ENCODE data around the gene SKIDA1. TPM values are rescaled to one million over a fixed set of nuclear protein-coding genes. Genes with fewer than 3 reads are reported as not detected.

Gene SKIDA1
- 1 to 10 TPM in 2 of 4 donors, under 1 TPM in 1, not detected in 1; 0.85 to 2.6 (median 1.5) TPM for total RNA-seq

DNA sequence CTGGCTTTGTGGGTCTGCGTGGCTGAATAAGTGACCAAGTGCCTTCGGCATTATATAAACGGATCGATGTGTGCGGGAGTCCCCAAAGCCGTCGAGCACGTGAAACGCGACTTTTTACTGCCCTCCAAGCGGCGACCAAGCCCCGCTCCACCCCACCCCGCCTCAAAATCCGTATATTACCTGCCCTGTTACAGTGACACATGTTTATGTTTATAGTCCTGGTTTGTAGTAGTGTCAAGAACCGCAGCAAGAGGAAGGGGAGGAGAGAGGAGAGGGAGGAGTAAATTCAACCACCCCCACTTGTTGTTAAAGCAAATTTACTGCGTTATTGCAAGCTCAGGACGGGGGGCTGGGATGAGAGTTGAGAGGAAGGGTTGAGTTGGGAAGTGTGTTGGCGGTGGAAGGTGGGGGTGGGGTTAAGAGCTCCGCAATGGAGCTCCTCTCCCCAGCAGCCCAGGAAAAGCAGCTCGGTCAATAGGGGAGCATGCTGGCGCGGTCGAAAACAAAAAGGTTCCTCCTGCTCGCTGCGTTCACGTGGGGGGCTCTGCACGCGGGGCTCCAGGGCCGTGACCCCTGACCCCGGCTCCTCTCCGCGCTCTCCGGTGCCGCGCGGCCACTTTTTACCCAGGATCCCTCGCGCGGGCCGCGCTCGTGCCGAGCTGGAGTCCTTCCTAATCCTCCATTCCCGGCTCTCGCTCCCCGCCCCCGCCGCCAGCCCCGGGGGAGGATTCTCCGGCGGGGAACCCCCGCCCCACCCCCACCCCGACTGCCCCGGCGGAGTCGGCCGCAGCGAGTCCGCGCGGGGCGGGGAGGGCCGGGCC is at the start of gene SKIDA1:
SKIDA1 (minus strand) TSS at position 316 of the 821 bp plus-strand sequence. CDS start 7,860 bp downstream, outside the sequence.
- no peak for TF ChIP-seq CTCF (IDR thresholded peaks at IDR 0.05; ENCODE audit: low read depth)

DNA sequence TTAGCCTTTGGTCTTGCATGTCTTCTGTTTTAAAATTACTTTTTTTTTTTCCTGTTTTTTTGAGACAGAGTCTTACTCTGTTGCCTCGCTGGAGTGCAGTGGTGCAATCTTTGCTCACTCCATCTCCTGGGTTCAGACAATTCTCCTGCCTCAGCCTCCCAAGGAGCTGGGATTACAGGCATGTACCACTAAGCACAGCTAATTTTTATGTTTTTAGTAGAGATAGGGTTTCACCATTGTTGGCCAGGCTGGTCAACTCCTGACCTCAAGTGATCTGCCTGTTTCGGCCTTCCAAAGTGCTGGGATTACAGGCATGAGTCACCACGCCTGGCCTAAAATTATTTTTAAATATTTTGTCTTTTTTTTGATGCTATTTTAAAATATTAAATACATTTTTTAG is 47.1 kb upstream of the SKIDA1 start:
- no peak for TF ChIP-seq CTCF (IDR thresholded peaks at IDR 0.05; ENCODE audit: low read depth)

DNA sequence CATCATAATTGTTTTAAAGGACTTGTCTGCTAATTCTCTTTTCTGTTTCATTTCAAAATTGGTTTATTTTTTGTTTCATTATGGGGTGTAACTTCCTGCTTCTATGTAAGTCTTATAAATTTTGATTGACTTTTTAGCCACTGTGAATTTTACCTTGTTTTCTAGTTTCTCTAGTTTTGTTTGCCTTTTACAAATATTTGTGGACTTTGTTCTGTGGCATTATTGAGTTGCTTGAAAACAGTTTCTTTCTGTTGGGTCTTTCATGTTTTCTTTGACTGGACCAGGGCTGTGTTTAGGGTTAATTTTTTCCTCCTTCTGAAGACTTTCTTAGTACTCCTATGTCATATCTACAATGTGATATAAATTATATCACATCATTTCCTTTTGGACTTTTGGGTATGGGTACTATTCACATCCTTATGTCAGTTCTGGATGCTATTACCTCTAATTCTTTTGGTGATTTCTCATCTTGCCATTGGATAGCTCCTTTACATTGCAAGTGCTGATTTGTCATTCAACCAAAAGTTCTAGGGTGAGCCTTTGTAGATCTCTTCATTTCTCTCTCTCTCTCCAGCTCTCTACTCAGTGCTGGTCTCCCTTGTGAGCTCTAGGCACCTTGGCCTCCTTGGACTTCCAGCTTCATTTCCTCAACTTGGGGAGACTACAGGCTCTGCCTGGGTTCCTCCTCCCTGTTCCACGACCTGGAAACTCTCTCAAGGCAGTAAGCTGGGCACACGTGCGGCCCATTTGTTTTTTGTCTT is 45.5 kb upstream of the SKIDA1 start:
- no peak for TF ChIP-seq CTCF (IDR thresholded peaks at IDR 0.05; ENCODE audit: low read depth)

- no peak for TF ChIP-seq CTCF (IDR thresholded peaks at IDR 0.05; ENCODE audit: low read depth)
Observed at GRCh38 chr10:21556527-21556926, 31.0 kb upstream of the SKIDA1 start.

DNA sequence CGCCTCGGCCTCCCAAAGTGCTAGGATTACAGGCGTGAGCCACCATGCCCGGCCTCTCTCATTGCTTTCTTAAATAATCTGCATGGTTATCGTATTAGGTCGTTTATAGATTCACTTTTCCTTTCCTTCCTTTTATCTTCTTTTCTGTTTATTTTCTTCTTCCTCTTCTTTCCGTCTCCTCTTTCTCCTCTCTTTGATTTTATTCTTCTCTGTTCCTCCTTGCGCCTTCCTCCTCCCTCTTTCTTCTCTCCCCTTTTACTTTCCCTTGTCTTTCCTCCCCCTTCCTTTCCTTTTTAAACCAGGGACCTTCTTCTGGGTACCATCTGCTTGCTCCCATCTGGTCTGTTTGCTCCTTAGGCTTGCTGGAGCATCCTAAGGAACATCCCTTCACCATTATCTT is 27.2 kb upstream of the SKIDA1 start:
- no peak for TF ChIP-seq CTCF (IDR thresholded peaks at IDR 0.05; ENCODE audit: low read depth)

- no peak for TF ChIP-seq CTCF (IDR thresholded peaks at IDR 0.05; ENCODE audit: low read depth)
Observed at GRCh38 chr10:21547246-21547645, 21.8 kb upstream of the SKIDA1 start.

DNA sequence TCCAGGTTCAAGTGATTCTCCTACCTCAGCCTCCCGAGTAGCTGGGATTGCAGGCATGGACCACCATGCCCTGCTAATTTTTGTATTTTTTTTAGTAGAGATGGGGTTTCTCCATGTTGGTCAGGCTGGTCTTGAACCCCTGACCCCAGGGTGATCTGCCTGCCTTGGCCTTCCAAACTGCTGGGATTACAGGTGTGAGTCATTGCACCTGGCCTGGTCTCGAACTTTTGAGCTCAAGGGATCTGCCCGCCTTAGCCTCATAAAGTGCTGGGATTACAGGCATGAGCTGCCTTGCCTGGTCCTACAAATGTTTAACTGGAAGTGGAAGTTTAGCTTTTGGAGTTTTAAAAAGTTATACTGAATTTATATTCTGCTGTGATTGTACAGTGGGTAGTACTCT is 11.4 kb upstream of the SKIDA1 start:
- no peak for TF ChIP-seq CTCF (IDR thresholded peaks at IDR 0.05; ENCODE audit: low read depth)

Measured in subcutaneous adipose tissue (tissue), 4 donors.